Lower leg skin (tissue), 4 donors: ENCODE data around the gene APOL4. TPM values are rescaled to one million over a fixed set of nuclear protein-coding genes. Genes with fewer than 3 reads are reported as not detected.
A peak's percentile ranks its signal among the peaks of the same experiment; 100 is the strongest.
"Not testable (repeated sequence)": the region's sequence is repeated elsewhere in the genome, so short reads cannot be mapped to it uniquely, and the experiment has no call there.

Experiments
- DNase-seq, 2 donors: peaks; one replicate each; pipeline ENCODE4 v3.0.0-alpha.2; 2019; ENCODE audit warnings: low spot score in 2 of 2
- H3K4me3 ChIP-seq: fragments of 200-600 bp; sonication (generic); 2 replicates; pipeline ENCODE4 v1.5.1; 2017; ENCODE audit warnings: mild to moderate bottlenecking, low read depth; ENCODE audit not compliant: poor library complexity, severe bottlenecking
- CTCF ChIP-seq, 3 donors: fragments of 450-650 bp; IDR thresholded peaks; one replicate each; pipeline ENCODE4 v1.5.1; 2016; ENCODE audit warnings: antibody characterized with exemption in 3 of 3, mild to moderate bottlenecking in 3 of 3, moderate library complexity in 2 of 3
- POLR2A ChIP-seq, 2 donors: fragments of 450-650 bp; IDR thresholded peaks; one replicate each; pipeline ENCODE4 v1.6.1; 2016 to 2017; ENCODE audit warnings: antibody characterized with exemption in 2 of 2, mild to moderate bottlenecking in 1 of 2, moderate library complexity in 1 of 2
- WGBS, 2 donors: methylation state at CpG; one replicate each; pipeline ENCODE4 v1.1.5; 2018; 5-methylcytosine and 5-hydroxymethylcytosine counted together
- intact Hi-C: fragments of 100-400 bp; cut with DNase I; formaldehyde crosslinking; loops from one replicate; pipeline ENCODE4 v1.15.0; 2023; ENCODE audit warnings: low total_unique reads
- total RNA-seq, 4 donors: library from RNA; depleted of rRNA; stranded (reverse); fragments of >200 nt; gene quantifications; one replicate each; pipeline ENCODE4 v1.1.0, GENCODE V29; 2016

Gene APOL4
- total RNA-seq, 4 donors from 2014 or later: 3.3 to 5.4 (median 4.1) TPM

GRCh38 chr22:36162127-36163034, 39.2 kb downstream of the APOL4 start:
- WGBS, 2 donors: 74 to 79% methylated on average over 6 of the region's 6 CpGs
- DNase-seq: no peak
- H3K4me3 ChIP-seq: no peak overlapping the region
- intact Hi-C loops: no loop called here
- TF ChIP-seq CTCF (IDR thresholded peaks at IDR 0.05) (no peak), POLR2A (IDR thresholded peaks at IDR 0.05) (no peak)

- intact Hi-C loops, H3K4me3 ChIP-seq: not testable (repeated sequence)
- 66 to 67% methylated on average over 5 of the region's 5 CpGs for WGBS, 2 donors
- DNase-seq: peak in 1 of 2 donors; percentile 78
These were observed 39.8 kb downstream of the APOL4 start for GRCh38 chr22:36161793-36162126.

GRCh38 chr22:36160499-36160942, 41.1 kb downstream of the APOL4 start, which contains the start of gene APOL3:
Gene APOL3, minus strand, starts transcription at chr22:36160755. Its CDS starts 11,700 bp downstream, at chr22:36149055.
- TF ChIP-seq POLR2A (IDR thresholded peaks at IDR 0.05) (no peak), CTCF (IDR thresholded peaks at IDR 0.05) (no peak)
- 13 to 33% methylated on average over 3 of the region's 3 CpGs for WGBS, 2 donors
- H3K4me3 ChIP-seq: peak within 1 kb of the TSS; percentile 34
- DNase-seq: peak; percentile 89 to 96
- intact Hi-C loops: no loop called here

GRCh38 chr22:36156515-36157419, 44.8 kb downstream of the APOL4 start:
- 11 to 25% methylated on average over 12 to 15 of the region's 15 CpGs for WGBS, 2 donors
- DNase-seq: peak; percentile 84 to 96
- no peak for TF ChIP-seq POLR2A (IDR thresholded peaks at IDR 0.05)
- intact Hi-C loops: no loop called here
- H3K4me3 ChIP-seq: peak overlapping the region; percentile 21

- WGBS, 2 donors: 56 to 67% methylated on average over 8 of the region's 8 CpGs
- TF ChIP-seq CTCF (IDR thresholded peaks at IDR 0.05) (no peak), POLR2A (IDR thresholded peaks at IDR 0.05) (no peak)
- peak in 1 of 2 donors; percentile 52 for DNase-seq
- H3K4me3 ChIP-seq: no peak overlapping the region
- intact Hi-C loops: no loop called here
These were observed 45.5 kb downstream of the APOL4 start for GRCh38 chr22:36156119-36156514.

GRCh38 chr22:36155702-36156101, 45.9 kb downstream of the APOL4 start:
- no peak overlapping the region for H3K4me3 ChIP-seq
- TF ChIP-seq POLR2A (IDR thresholded peaks at IDR 0.05): no peak
- TF ChIP-seq CTCF (IDR thresholded peaks at IDR 0.05): no peak
- DNase-seq: peak; percentile 72 to 93
- intact Hi-C loops: no loop called here
- 57 to 76% methylated on average over 7 of the region's 7 CpGs for WGBS, 2 donors
